SK-N-SH (cell line): ENCODE data around the gene LARP7. TPM values are rescaled to one million over a fixed set of nuclear protein-coding genes. Genes with fewer than 3 reads are reported as not detected.

Experiments
- CTCF ChIA-PET: fragments of 300-600, 350-600 bp; formaldehyde crosslinking; extraction: SDS; loops from one replicate; lab custom pipeline; 2021; lab: Yijun Ruan, JAX
- POLR2A ChIA-PET: fragments of 350-600 bp; sonication (Branson Sonifier 250); formaldehyde crosslinking; extraction: SDS; loops from one replicate; lab custom pipeline; 2020; ENCODE audit warnings: antibody characterized with exemption, inconsistent platforms; lab: Yijun Ruan, JAX
- DNase-seq: peaks from one replicate; pipeline ENCODE4 v3.0.0; 2012
- H2AFZ ChIP-seq: fragments of 200-600 bp; sonication (generic); 2 replicates; pipeline ENCODE4 v1.8.1; 2016; ENCODE audit warnings: antibody characterized with exemption, mild to moderate bottlenecking, low read depth
- H3F3A ChIP-seq: fragments of 200-600 bp; sonication (generic); replicated peaks from 2 replicates; pipeline ENCODE3; 2016; ENCODE audit warnings: antibody characterized with exemption, mild to moderate bottlenecking; ENCODE audit not compliant: insufficient read depth
- H3K27ac ChIP-seq, 2 experiments: fragments of 200-500 bp in 1 of 2; fragments of 200-600 bp in 1 of 2; sonication (Bioruptor generic) in 1 of 2; sonication (generic), shearing (Covaris generic) in 1 of 2; 2 replicates each; pipeline versions ENCODE4 v1.5.1 to v1.6.1; 2014 to 2016; ENCODE audit warnings: low read depth in 2 of 2, inconsistent platforms in 1 of 2, low read length in 1 of 2, mild to moderate bottlenecking in 1 of 2, mixed read lengths in 1 of 2
- H3K27me3 ChIP-seq: fragments of 200-600 bp; sonication (generic), shearing (Covaris generic); 2 replicates; pipeline ENCODE4 v1.6.1; 2016; ENCODE audit warnings: mixed run types; ENCODE audit not compliant: insufficient read depth
- H3K36me3 ChIP-seq, 2 experiments: fragments of 200-500 bp in 1 of 2; fragments of 200-600 bp in 1 of 2; sonication (Bioruptor generic) in 1 of 2; sonication (generic) in 1 of 2; replicated peaks in 1 of 2; 2 replicates each; pipeline versions ENCODE3 to v1.5.1; 2014 to 2016; ENCODE audit warnings: low read length in 1 of 2, mild to moderate bottlenecking in 1 of 2; ENCODE audit not compliant: insufficient read depth in 2 of 2, control insufficient read depth in 1 of 2
- H3K4me1 ChIP-seq, 2 experiments: fragments of 200-500 bp in 1 of 2; fragments of 200-600 bp in 1 of 2; sonication (Bioruptor generic) in 1 of 2; sonication (generic), shearing (Covaris generic) in 1 of 2; 2 replicates each; pipeline versions ENCODE4 v1.5.1 to v1.6.1; 2014 to 2016; ENCODE audit warnings: low read depth in 1 of 2, low read length in 1 of 2, mixed run types in 1 of 2; ENCODE audit not compliant: insufficient read depth in 2 of 2, control insufficient read depth in 1 of 2
- H3K4me2 ChIP-seq: fragments of 200-600 bp; sonication (generic), shearing (Covaris generic); 2 replicates; pipeline ENCODE4 v1.6.1; 2017; ENCODE audit warnings: mixed run types
- H3K4me3 ChIP-seq, 2 experiments: fragments of 200-500 bp in 1 of 2; fragments of 200-600 bp in 1 of 2; sonication (Bioruptor generic) in 1 of 2; sonication (generic), shearing (Covaris generic) in 1 of 2; 2 replicates each; pipeline versions ENCODE4 v1.5.1 to v1.8.1; 2014 to 2016; ENCODE audit warnings: low read depth in 2 of 2, inconsistent platforms in 1 of 2, low read length in 1 of 2, mild to moderate bottlenecking in 1 of 2, mixed read lengths in 1 of 2, moderate library complexity in 1 of 2
- H3K79me2 ChIP-seq: fragments of 200-600 bp; sonication (generic); 2 replicates; pipeline ENCODE4 v1.8.1; 2017; ENCODE audit warnings: mild to moderate bottlenecking; ENCODE audit not compliant: insufficient read depth
- H3K9ac ChIP-seq: fragments of 200-600 bp; sonication (generic); 2 replicates; pipeline ENCODE4 v1.6.1; 2017; ENCODE audit warnings: mixed run types
- H3K9me2 ChIP-seq: fragments of 200-600 bp; sonication (generic); 2 replicates; pipeline ENCODE4 v1.6.1; 2017; ENCODE audit warnings: mixed run types
- H3K9me3 ChIP-seq: fragments of 200-600 bp; sonication (generic); 2 replicates; pipeline ENCODE4 v1.6.1; 2017; ENCODE audit warnings: mixed run types, mild to moderate bottlenecking, moderate library complexity
- H4K20me1 ChIP-seq: fragments of 200-600 bp; sonication (generic); 2 replicates; pipeline ENCODE4 v1.6.1; 2017; ENCODE audit warnings: mild to moderate bottlenecking, mixed run types; ENCODE audit not compliant: insufficient read depth
- FOXM1 ChIP-seq: IDR thresholded peaks from 2 replicates; pipeline ENCODE4 v1.4.0; 2012; ENCODE audit warnings: low read depth, mild to moderate bottlenecking
- GABPA ChIP-seq: IDR thresholded peaks from 2 replicates; pipeline ENCODE4 v1.4.0; 2012; ENCODE audit warnings: low read depth, mild to moderate bottlenecking
- MXI1 ChIP-seq: IDR thresholded peaks from 2 replicates; pipeline ENCODE4 v1.6.1; 2012; ENCODE audit warnings: mild to moderate bottlenecking, low read depth, low read length, improper control_type of control experiment
- PBX3 ChIP-seq: IDR thresholded peaks from 2 replicates; pipeline ENCODE4; 2012
- REST ChIP-seq: IDR thresholded peaks from 2 replicates; pipeline ENCODE4 v1.6.1; 2012; ENCODE audit warnings: mild to moderate bottlenecking, low read depth, low read length, moderate library complexity
- SMC3 ChIP-seq: IDR thresholded peaks from 2 replicates; pipeline ENCODE4 v1.6.1; 2012; ENCODE audit warnings: low read depth, low read length, improper control_type of control experiment
- TAF1 ChIP-seq: IDR thresholded peaks from 2 replicates; pipeline ENCODE4 v1.6.1; 2012; ENCODE audit warnings: low read depth, mild to moderate bottlenecking, low read length, moderate library complexity, borderline replicate concordance
- WGBS: methylation state at CpG from one replicate; pipeline ENCODE4 v1.1.6; 2017; ENCODE audit warnings: low lambda C conversion rate; 5-methylcytosine and 5-hydroxymethylcytosine counted together
- polyA plus RNA-seq, 3 experiments: library from polyadenylated mRNA; depleted of rRNA; stranded (reverse); fragments of >200 nt; gene quantifications; 2 replicates each; pipeline ENCODE4 v1.2.3, GENCODE V29; 2012

LARP7 gene
- polyA plus RNA-seq, 1 of the 3 experiments (the other 2 are of a cell fraction): 9.4 TPM

- POLR2A ChIA-PET: no interaction called here
- Histone ChIP-seq H3K79me2 (no peaks in the 10 kb centered on the region), H3K9me2 (no peaks in the 10 kb centered on the region), H3K36me3 (no peaks in the 10 kb centered on the region), H3K4me2 (no peak overlapping the region), H2AFZ (no peak overlapping the region), H3K27ac (no peak overlapping the region), H4K20me1 (no peaks in the 10 kb centered on the region), H3K27me3 (no peaks in the 10 kb centered on the region), H3F3A (no peaks in the 10 kb centered on the region)
- CTCF ChIA-PET: interaction anchor here (1.1 kb wide), 1 partner anchor 43 kb away, joined by 3 read pairs; no protein-coding TSS in a partner anchor
- TF ChIP-seq MXI1 (no peak), REST (no peak), TAF1 (no peak), PBX3 (no peak)
- TF ChIP-seq, all 33 proteins: peak for 0
- 34% methylated on average over 2 of the region's 2 CpGs for WGBS
- H3K9ac ChIP-seq: no peak overlapping the region
- H3K4me3 ChIP-seq: no peak overlapping the region
- no peaks in the 10 kb centered on the region for H3K9me3 ChIP-seq
- H3K4me1 ChIP-seq: no peaks in the 10 kb centered on the region
- no peak for DNase-seq
These were observed 44.1 kb downstream of the LARP7 start for GRCh38 chr4:112680996-112681395.

- Histone ChIP-seq H4K20me1 (no peaks in the 10 kb centered on the region), H3K4me3 (no peak overlapping the region), H3K36me3 (no peaks in the 10 kb centered on the region), H3F3A (no peaks in the 10 kb centered on the region), H3K9ac (no peak overlapping the region), H3K4me2 (no peak overlapping the region), H3K9me3 (no peaks in the 10 kb centered on the region), H2AFZ (no peak overlapping the region), H3K9me2 (no peaks in the 10 kb centered on the region), H3K4me1 (no peaks in the 10 kb centered on the region), H3K27me3 (no peaks in the 10 kb centered on the region), H3K27ac (no peak overlapping the region)
- CTCF ChIA-PET: interaction anchor here (1.0 to 1.6 kb wide), 3 partner anchors 72 to 245 kb away, joined by 3 read pairs; no protein-coding TSS in a partner anchor
- POLR2A ChIA-PET: no interaction called here
- DNase-seq: no peak
- TF ChIP-seq PBX3 (no peak), GABPA (no peak), FOXM1 (no peak), SMC3 (no peak)
- TF ChIP-seq, all 33 proteins: peak for 0
- H3K79me2 ChIP-seq: no peaks in the 10 kb centered on the region
- 83% methylated on average over 10 of the region's 10 CpGs for WGBS
These were observed 56.6 kb downstream of the LARP7 start for GRCh38 chr4:112693507-112693906.
